ENCODE data around the gene PLSCR3.

PLSCR3 gene

GRCh38 chr17:7405350-7406234, 11.3 kb upstream of the PLSCR3 start:
- no peak for DNase-seq

- no peak for DNase-seq
Observed at GRCh38 chr17:7404737-7405349, 10.5 kb upstream of the PLSCR3 start.

DNA sequence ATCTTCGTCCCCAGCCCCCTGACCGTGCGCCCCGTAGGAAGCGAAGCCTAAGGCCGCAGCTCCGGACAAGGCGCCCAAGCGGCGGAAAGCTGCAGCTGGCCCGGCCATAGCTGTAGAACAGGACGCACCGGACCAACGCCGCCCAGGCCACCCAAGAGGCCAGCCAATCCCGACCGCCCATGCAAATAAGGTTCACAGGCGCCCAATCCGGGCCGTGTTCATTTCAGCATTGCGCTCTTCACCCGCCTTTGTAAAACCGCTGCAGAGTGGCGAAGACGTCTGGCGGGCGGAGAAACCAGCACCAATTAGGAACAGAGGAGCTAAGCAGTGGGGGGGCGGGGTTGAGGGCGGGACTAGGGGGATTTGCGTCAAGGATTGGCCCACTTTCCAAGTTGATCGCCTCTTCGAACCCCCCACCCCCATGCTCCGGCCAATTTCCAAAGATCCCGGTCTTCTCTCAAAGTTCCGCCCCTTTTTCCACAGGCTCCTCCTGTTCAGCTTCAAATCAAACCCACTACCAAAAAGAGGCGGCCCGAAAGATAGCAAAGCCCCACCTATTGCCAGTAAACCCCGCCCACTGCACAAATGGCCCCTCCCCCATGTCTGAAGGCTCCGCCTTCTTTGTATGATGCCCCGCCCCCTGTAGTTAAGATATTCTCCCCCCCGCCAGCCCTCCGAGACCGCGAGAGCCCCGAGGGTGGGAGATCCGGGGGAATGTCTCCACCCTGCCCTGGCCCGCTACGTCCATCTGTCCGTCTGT, 9.8 kb upstream of the PLSCR3 start, which contains the start of gene TMEM256:
Gene TMEM256 (minus strand): TSS at position 121 of the 760 bp plus-strand sequence. CDS start 13 bp downstream, at position 108.
- peak; percentile 88 for DNase-seq

- DNase-seq = no peak
Observed at GRCh38 chr17:7403727-7403976, 9.3 kb upstream of the PLSCR3 start.

- DNase-seq = no peak
Observed at GRCh38 chr17:7403043-7403726, 8.9 kb upstream of the PLSCR3 start.

- DNase-seq = no peak
Observed at GRCh38 chr17:7398612-7399011, 4.3 kb upstream of the PLSCR3 start.

DNA sequence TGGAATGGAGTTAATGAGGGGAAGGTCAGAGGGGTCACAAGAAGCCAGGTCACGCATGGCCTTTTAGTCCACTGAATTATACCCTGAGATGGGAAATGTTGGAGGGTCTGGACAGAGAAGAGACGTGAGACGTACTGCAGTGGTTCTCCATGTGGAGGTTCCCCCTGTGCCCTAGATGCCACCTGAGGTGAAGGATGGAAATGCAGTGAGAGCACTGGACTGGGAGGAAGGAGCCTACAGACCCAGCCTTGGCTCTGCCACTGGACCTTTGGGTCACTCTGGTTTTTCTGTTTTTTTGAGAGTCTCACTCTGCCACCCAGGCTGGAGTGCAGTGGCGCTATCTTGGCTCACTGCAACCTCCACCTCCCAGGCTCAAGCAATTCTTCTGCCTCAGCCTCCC, 1.8 kb upstream of the PLSCR3 start:
- no peak for DNase-seq

- no peak for DNase-seq
Observed at GRCh38 chr17:7393613-7394451, 493 bp downstream of the PLSCR3 start.

DNA sequence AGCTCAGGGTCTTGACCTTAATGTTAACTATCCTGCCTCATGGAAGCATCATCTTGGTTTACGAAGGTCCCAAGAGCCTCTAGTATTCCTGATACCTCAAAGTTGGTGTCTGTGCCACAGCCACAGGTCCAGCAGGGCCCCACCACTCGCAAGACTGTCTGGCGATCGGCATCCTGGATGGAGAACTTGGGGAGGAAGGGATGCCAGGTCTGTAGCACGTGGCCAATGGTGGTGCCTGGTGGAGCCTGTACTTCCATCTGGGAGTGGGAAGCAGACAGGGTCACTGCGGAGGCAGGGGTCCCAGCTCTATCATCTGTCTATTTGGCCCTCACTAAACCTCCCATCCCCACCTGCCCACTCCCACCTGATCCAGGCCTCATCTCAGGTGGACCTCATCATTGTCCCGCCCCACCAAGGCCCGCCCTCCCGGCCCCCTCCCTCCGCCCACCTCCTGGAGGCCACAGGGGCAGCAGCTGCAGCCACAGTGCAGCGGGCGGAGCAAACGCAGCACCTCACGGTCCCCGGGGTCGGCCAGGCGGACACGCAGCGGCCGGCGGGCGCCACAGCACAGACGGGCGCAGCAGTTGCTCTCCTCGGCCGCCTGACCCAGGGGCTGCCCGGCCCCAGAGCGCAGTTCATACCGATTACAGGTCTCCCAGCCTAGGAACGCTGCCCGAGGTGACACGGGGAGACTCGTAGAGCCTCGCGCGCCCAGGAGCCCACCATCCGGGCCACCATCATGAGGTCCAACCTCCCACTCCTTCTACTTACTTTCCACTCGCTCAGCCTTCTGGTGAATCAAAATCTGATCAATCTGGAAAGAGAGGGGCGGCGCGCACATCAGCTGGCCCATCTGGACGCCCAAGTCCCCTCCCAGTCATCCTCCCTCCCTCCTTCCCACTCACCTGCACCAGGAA, 1.4 kb downstream of the PLSCR3 start:
- no peak for DNase-seq

GRCh38 chr17:7391307-7391706, 3.0 kb downstream of the PLSCR3 start:
- DNase-seq = no peak

GRCh38 chr17:7389924-7390910, 4.1 kb downstream of the PLSCR3 start:
- no peak for DNase-seq

DNA sequence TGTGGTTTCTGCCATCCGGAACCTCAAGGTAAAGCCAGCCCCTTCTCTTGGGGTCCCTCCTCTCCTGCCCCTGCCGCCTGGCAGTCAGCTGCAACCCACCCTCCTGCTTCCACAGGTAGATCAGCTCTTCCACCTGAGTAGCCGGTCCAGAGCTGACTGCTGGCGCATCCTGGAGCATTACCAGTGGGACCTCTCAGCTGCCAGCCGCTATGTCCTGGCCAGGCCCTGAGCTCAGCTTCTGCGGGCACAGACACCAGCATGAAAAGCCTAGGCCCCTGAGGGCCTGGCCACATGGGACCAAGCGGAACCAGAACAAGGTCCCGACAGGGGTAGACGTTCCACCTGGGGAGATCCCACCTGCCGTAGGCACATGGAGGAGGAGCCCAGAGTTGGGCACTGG, 5.5 kb downstream of the PLSCR3 start:
- no peak for DNase-seq

GRCh38 chr17:7384489-7385081, 9.7 kb downstream of the PLSCR3 start:
- no peak for DNase-seq

- DNase-seq = peak; percentile 69
Observed at GRCh38 chr17:7383742-7384488, 10.4 kb downstream of the PLSCR3 start.

DNA sequence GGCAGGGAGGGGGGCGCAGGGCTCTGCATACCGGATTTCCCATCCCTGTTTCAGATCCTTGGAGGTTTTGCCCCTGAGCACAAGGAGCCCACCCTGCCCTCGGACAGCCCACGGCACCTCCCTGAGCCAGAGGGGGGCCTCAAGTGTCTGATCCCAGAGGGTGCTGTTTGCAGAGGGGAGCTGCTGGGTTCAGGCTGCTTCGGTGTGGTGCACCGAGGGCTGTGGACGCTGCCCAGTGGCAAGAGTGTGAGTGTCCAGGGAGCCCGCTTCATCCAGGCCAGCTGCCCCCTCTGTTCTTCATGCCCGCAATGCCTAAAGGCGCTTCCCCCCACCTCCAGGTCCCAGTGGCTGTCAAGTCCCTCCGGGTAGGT, 11.0 kb downstream of the PLSCR3 start:
- no peak for DNase-seq

DNA sequence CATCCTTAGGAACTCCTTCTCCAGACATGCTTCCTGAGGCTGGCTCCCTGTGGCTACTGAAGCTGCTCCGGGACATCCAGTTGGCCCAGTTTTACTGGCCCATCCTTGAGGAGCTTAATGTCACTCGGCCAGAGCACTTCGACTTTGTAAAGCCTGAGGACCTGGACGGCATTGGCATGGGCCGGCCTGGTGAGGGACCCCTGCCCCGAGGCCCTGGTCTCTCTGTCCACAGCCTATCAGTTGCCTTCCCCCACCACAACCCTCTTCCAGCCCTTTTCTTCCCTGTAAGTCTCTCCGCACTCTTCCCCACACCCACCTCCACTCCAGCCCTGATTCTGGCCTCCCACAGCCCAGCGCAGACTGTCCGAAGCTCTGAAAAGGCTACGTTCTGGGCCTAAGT, 11.4 kb downstream of the PLSCR3 start:
- DNase-seq = no peak

- no peak for DNase-seq
Observed at GRCh38 chr17:7380855-7381683, 13.3 kb downstream of the PLSCR3 start, which contains the start of gene TNK1. Gene TNK1, plus strand, starts transcription at chr17:7381089. Its CDS starts 1,838 bp downstream, at chr17:7382927.

DNA sequence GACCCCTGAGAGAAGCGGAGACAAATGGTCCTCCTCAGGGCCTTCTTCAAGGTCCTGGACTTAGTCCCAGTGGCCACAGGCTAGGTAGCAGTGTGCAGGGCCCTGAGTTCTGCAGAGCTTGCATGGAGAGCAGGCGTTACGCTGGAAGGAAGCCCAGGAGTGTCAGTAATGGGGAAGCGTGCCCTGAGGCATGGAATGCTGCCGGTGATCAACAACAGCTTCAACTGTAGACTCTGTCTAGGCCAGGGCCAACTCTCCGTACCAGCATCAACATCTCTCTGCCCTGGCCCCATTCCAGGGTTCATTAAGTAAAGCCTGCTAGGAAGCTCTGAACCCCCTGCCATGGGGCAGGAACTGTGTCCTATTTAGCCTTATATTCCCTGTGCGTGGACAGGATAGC, 14.0 kb downstream of the PLSCR3 start:
- DNase-seq = no peak
